GM12878 (cell line): ENCODE results near the gene LTB4R. TPM values are rescaled to one million over a fixed set of nuclear protein-coding genes. Genes with fewer than 3 reads are reported as not detected.
A peak's percentile ranks its signal among the peaks of the same experiment; 100 is the strongest.

ENCODE experiments used
- GATAD2B ChIP-seq: fragments of 450-650 bp; conservative IDR thresholded peaks from 2 replicates; pipeline ENCODE4 v1.6.1; 2017; ENCODE audit warnings: low read depth, mild to moderate bottlenecking, moderate library complexity
- NFIC ChIP-seq: IDR thresholded peaks from 2 replicates; pipeline ENCODE4 v1.6.1; 2012; ENCODE audit warnings: low read depth, mild to moderate bottlenecking, inconsistent platforms, low read length, moderate library complexity
- PRDM15 ChIP-seq: fragments of 450-650 bp; formaldehyde crosslinking; IDR thresholded peaks from 2 replicates; pipeline ENCODE4 v1.4.0; 2020; ENCODE audit warnings: mild to moderate bottlenecking, moderate library complexity
- SP1 ChIP-seq: IDR thresholded peaks from one replicate; pipeline ENCODE4 v1.6.1; 2011; ENCODE audit warnings: low read depth, low read length
- SPI1 ChIP-seq: IDR thresholded peaks from 2 replicates; pipeline ENCODE4 v1.6.1; 2011; ENCODE audit warnings: low read depth, mild to moderate bottlenecking, low read length, moderate library complexity, borderline replicate concordance; ENCODE audit not compliant: insufficient read depth
- polyA plus RNA-seq, 11 experiments: library from polyadenylated mRNA; depleted of rRNA in 4 of 11; unstranded in 6 of 11; stranded (reverse) in 5 of 11; fragments of >200 nt; fragmentation: Nextera tagmentation in 4 of 11; fragmentation: Illumina TruSeq in 1 of 11; extraction: Ambion mirVana in 4 of 11; extraction: Trizol in 1 of 11; gene quantifications; 1 replicate in 1 of 11; 2 replicates in 10 of 11; pipeline versions ENCODE4 v1.2.1 to v1.2.3, GENCODE V29; 2011 to 2016; ENCODE audit warnings: inconsistent platforms in 2 of 11, missing spikeins in 2 of 11, low read depth in 1 of 11
- total RNA-seq, 4 experiments: library from RNA; depleted of rRNA in 3 of 4; stranded (reverse); fragments of >200 nt in 3 of 4; fragmentation: Illumina TruSeq in 1 of 4; extraction: Trizol in 1 of 4; gene quantifications; 2 replicates each; pipeline versions ENCODE4 v1.2.1 to v1.2.3, GENCODE V29; 2013 to 2021
- TF ChIP-seq, protein P1 (sequence below): fragments of 450-650 bp; IDR thresholded peaks from 2 replicates; pipeline ENCODE4 v1.6.1; 2014; ENCODE audit warnings: mild to moderate bottlenecking
- TF ChIP-seq, protein P2 (sequence below): fragments of 450-650 bp; IDR thresholded peaks from 2 replicates; pipeline ENCODE4 v1.6.1; 2016; ENCODE audit warnings: mild to moderate bottlenecking, moderate library complexity, borderline replicate concordance
- TF ChIP-seq, protein P3 (sequence below): IDR thresholded peaks from 2 replicates; pipeline ENCODE4 v1.6.1; 2011; ENCODE audit warnings: borderline replicate concordance, low read depth, mild to moderate bottlenecking, moderate library complexity, low read length; ENCODE audit not compliant: insufficient read depth, poor library complexity, severe bottlenecking

Gene LTB4R
- total and polyA plus RNA-seq, 10 of the 15 experiments (the other 5 are each of a cell fraction or from before 2014, with no cell fraction given), result 1.2 to 14.0 (median 4.0) TPM

GRCh38 chr14:24299255-24300191 lies 11.8 kb upstream of the LTB4R start, which contains the start of the genes DHRS1 and NOP9 (continued):
- no peak for TF ChIP-seq PRDM15 (CRISPR knock-in tag)
- TF ChIP-seq, protein P1, sequence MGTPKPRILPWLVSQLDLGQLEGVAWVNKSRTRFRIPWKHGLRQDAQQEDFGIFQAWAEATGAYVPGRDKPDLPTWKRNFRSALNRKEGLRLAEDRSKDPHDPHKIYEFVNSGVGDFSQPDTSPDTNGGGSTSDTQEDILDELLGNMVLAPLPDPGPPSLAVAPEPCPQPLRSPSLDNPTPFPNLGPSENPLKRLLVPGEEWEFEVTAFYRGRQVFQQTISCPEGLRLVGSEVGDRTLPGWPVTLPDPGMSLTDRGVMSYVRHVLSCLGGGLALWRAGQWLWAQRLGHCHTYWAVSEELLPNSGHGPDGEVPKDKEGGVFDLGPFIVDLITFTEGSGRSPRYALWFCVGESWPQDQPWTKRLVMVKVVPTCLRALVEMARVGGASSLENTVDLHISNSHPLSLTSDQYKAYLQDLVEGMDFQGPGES, result no peak
- peak; percentile 88 for TF ChIP-seq SP1
- TF ChIP-seq, protein P2, sequence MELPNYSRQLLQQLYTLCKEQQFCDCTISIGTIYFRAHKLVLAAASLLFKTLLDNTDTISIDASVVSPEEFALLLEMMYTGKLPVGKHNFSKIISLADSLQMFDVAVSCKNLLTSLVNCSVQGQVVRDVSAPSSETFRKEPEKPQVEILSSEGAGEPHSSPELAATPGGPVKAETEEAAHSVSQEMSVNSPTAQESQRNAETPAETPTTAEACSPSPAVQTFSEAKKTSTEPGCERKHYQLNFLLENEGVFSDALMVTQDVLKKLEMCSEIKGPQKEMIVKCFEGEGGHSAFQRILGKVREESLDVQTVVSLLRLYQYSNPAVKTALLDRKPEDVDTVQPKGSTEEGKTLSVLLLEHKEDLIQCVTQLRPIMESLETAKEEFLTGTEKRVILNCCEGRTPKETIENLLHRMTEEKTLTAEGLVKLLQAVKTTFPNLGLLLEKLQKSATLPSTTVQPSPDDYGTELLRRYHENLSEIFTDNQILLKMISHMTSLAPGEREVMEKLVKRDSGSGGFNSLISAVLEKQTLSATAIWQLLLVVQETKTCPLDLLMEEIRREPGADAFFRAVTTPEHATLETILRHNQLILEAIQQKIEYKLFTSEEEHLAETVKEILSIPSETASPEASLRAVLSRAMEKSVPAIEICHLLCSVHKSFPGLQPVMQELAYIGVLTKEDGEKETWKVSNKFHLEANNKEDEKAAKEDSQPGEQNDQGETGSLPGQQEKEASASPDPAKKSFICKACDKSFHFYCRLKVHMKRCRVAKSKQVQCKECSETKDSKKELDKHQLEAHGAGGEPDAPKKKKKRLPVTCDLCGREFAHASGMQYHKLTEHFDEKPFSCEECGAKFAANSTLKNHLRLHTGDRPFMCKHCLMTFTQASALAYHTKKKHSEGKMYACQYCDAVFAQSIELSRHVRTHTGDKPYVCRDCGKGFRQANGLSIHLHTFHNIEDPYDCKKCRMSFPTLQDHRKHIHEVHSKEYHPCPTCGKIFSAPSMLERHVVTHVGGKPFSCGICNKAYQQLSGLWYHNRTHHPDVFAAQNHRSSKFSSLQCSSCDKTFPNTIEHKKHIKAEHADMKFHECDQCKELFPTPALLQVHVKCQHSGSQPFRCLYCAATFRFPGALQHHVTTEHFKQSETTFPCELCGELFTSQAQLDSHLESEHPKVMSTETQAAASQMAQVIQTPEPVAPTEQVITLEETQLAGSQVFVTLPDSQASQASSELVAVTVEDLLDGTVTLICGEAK, result peak; percentile 18; the same call in 1 of the 2 replicates
- TF ChIP-seq, protein P3, sequence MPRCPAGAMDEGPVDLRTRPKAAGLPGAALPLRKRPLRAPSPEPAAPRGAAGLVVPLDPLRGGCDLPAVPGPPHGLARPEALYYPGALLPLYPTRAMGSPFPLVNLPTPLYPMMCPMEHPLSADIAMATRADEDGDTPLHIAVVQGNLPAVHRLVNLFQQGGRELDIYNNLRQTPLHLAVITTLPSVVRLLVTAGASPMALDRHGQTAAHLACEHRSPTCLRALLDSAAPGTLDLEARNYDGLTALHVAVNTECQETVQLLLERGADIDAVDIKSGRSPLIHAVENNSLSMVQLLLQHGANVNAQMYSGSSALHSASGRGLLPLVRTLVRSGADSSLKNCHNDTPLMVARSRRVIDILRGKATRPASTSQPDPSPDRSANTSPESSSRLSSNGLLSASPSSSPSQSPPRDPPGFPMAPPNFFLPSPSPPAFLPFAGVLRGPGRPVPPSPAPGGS, result no peak
- no peak for TF ChIP-seq NFIC
- no peak for TF ChIP-seq SPI1
- TF ChIP-seq GATAD2B, result no peak
